Anterior cingulate cortex (tissue), 58 donors: Measurements from ENCODE around the gene JKAMP.
"Not testable (repeated sequence)": the region's sequence is repeated elsewhere in the genome, so short reads cannot be mapped to it uniquely, and the experiment has no call there.

Source experiments
- DNase-seq, 58 donors: peaks; one replicate each; lab custom pipeline; 2025; lab: John Stamatoyannopoulos, UW

Gene JKAMP

GRCh38 chr14:59483819-59484638 lies at the start of gene JKAMP, which contains the start of gene L3HYPDH:
Gene JKAMP (plus strand): TSS chr14:59484517. CDS start chr14:59484590, 73 bp downstream.
Gene L3HYPDH (minus strand): TSS chr14:59484408. CDS start chr14:59484316, 92 bp downstream.
- DNase-seq, result peak; percentile 77 to 97 (median 94)

- DNase-seq, result no peak
Measured at GRCh38 chr14:59435101-59435500, 49.2 kb upstream of the JKAMP start.

GRCh38 chr14:59435987-59436386 lies 48.3 kb upstream of the JKAMP start:
- DNase-seq, result no peak

- no peak for DNase-seq
Measured at GRCh38 chr14:59438195-59438647, 46.1 kb upstream of the JKAMP start.

- no peak for DNase-seq
Measured at GRCh38 chr14:59439256-59439965, 44.9 kb upstream of the JKAMP start.

GRCh38 chr14:59448673-59449072 lies 35.6 kb upstream of the JKAMP start:
- not testable (repeated sequence) for DNase-seq

GRCh38 chr14:59450716-59451115 lies 33.6 kb upstream of the JKAMP start:
- DNase-seq, result no peak

- DNase-seq, result no peak
Measured at GRCh38 chr14:59451849-59452248, 32.5 kb upstream of the JKAMP start.

- peak in 2 of 58 donors; percentile 7 to 15 for DNase-seq
Measured at GRCh38 chr14:59454139-59454538, 30.2 kb upstream of the JKAMP start.

- no peak for DNase-seq
Measured at GRCh38 chr14:59455411-59455810, 28.9 kb upstream of the JKAMP start.

- DNase-seq, result no peak
Measured at GRCh38 chr14:59458486-59458885, 25.8 kb upstream of the JKAMP start.

- DNase-seq, result no peak
Measured at GRCh38 chr14:59460378-59460777, 23.9 kb upstream of the JKAMP start.

- DNase-seq, result no peak
Measured at GRCh38 chr14:59461891-59462290, 22.4 kb upstream of the JKAMP start.

- DNase-seq, result peak in 14 of 58 donors; percentile 24 to 66 (median 36)
Measured at GRCh38 chr14:59463787-59464485, 20.4 kb upstream of the JKAMP start.

GRCh38 chr14:59464486-59465315 lies 19.6 kb upstream of the JKAMP start:
- DNase-seq, result peak in 46 of 58 donors; percentile 18 to 81 (median 60)

- peak in 40 of 58 donors; percentile 23 to 81 (median 63) for DNase-seq
Measured at GRCh38 chr14:59465316-59466135, 18.8 kb upstream of the JKAMP start, which contains the start of gene GPR135. Gene GPR135 (minus strand): TSS chr14:59465380. CDS start chr14:59465226, 154 bp downstream.

- DNase-seq, result no peak
Measured at GRCh38 chr14:59474172-59474571, 10.1 kb upstream of the JKAMP start.

GRCh38 chr14:59475709-59476108 lies 8.6 kb upstream of the JKAMP start:
- no peak for DNase-seq

GRCh38 chr14:59478540-59478939 lies 5.8 kb upstream of the JKAMP start:
- no peak for DNase-seq
